HepG2 (cell line): ENCODE measurements around the gene CDC6. TPM values are rescaled to one million over a fixed set of nuclear protein-coding genes. Genes with fewer than 3 reads are reported as not detected.
A peak's percentile ranks its signal among the peaks of the same experiment; 100 is the strongest.

Experiments used
- ARID5B ChIP-seq: IDR thresholded peaks from 2 replicates; pipeline ENCODE4 v1.4.0; 2020; ENCODE audit warnings: mild to moderate bottlenecking, missing genetic modification reagents
- ARNTL ChIP-seq: sonication (generic); formaldehyde crosslinking; IDR thresholded peaks from 2 replicates; pipeline ENCODE4 v1.4.0; 2020; ENCODE audit warnings: mild to moderate bottlenecking, missing genetic modification reagents
- BRD4 ChIP-seq: sonication (generic); formaldehyde crosslinking; IDR thresholded peaks from 2 replicates; pipeline ENCODE4 v1.4.0; 2020; ENCODE audit warnings: missing genetic modification reagents
- GATA4 ChIP-seq: sonication (generic); IDR thresholded peaks from 2 replicates; pipeline ENCODE4 v1.6.1; 2016; ENCODE audit warnings: antibody characterized with exemption, low read depth, borderline replicate concordance
- JARID2 ChIP-seq: sonication (generic); formaldehyde crosslinking; IDR thresholded peaks from 2 replicates; pipeline ENCODE4 v1.8.1; 2023; ENCODE audit warnings: missing genetic modification reagents, inconsistent platforms; ENCODE audit not compliant: insufficient replicate concordance
- MLLT10 ChIP-seq: sonication (generic); formaldehyde crosslinking; IDR thresholded peaks from 2 replicates; pipeline ENCODE4 v1.4.0; 2020; ENCODE audit warnings: missing genetic modification reagents
- MXD3 ChIP-seq: IDR thresholded peaks from 2 replicates; pipeline ENCODE4 v1.6.1; 2016; ENCODE audit warnings: mild to moderate bottlenecking, missing biosample characterization, missing genetic modification reagents
- PBX2 ChIP-seq: IDR thresholded peaks from 2 replicates; pipeline ENCODE4 v1.6.1; 2016; ENCODE audit warnings: control low read depth
- PCBP1 ChIP-seq: fragments of 200-400 bp; formaldehyde crosslinking; IDR thresholded peaks from 2 replicates; pipeline ENCODE4 v1.6.1; 2017; ENCODE audit warnings: mild to moderate bottlenecking, low read depth, low read length, borderline replicate concordance
- RFX5 ChIP-seq: IDR thresholded peaks from 2 replicates; pipeline ENCODE4 v1.6.1; 2011; ENCODE audit warnings: low read depth, low read length, improper control_type of control experiment
- SSRP1 ChIP-seq: IDR thresholded peaks from 2 replicates; pipeline ENCODE4 v1.6.1; 2016; ENCODE audit warnings: control low read depth
- XBP1 ChIP-seq: sonication (generic); formaldehyde crosslinking; IDR thresholded peaks from 2 replicates; pipeline ENCODE4 v1.5.0; 2020; ENCODE audit warnings: missing genetic modification reagents
- XRCC5 ChIP-seq: fragments of 200-400 bp; formaldehyde crosslinking; optimal IDR thresholded peaks from 2 replicates; pipeline ENCODE3; 2017; ENCODE audit warnings: mild to moderate bottlenecking, low read length
- ZFP82 ChIP-seq: sonication (generic); formaldehyde crosslinking; IDR thresholded peaks from 2 replicates; pipeline ENCODE4 v1.5.1; 2020; ENCODE audit warnings: mild to moderate bottlenecking, missing genetic modification reagents, borderline replicate concordance
- ZNF138 ChIP-seq: sonication (generic); formaldehyde crosslinking; IDR thresholded peaks from 2 replicates; pipeline ENCODE4 v1.5.0; 2020; ENCODE audit warnings: mild to moderate bottlenecking, low read depth, missing genetic modification reagents
- ZNF207 ChIP-seq: fragments of 450-650 bp; IDR thresholded peaks from 2 replicates; pipeline ENCODE4 v1.6.1; 2016; ENCODE audit warnings: antibody characterized with exemption, borderline replicate concordance
- ZNF251 ChIP-seq: sonication (generic); formaldehyde crosslinking; IDR thresholded peaks from 2 replicates; pipeline ENCODE4 v1.9.0; 2021; ENCODE audit warnings: mild to moderate bottlenecking, missing genetic modification reagents
- ZNF256 ChIP-seq: sonication (generic); formaldehyde crosslinking; conservative IDR thresholded peaks from 2 replicates; pipeline ENCODE4 v1.4.0; 2020; ENCODE audit warnings: missing genetic modification reagents
- ZNF274 ChIP-seq: sonication (generic); formaldehyde crosslinking; IDR thresholded peaks from 2 replicates; pipeline ENCODE4 v1.5.1; 2020; ENCODE audit warnings: mild to moderate bottlenecking, missing genetic modification reagents
- ZNF558 ChIP-seq: sonication (generic); formaldehyde crosslinking; IDR thresholded peaks from 2 replicates; pipeline ENCODE4 v1.9.0; 2022; ENCODE audit warnings: mild to moderate bottlenecking, missing genetic modification reagents, borderline replicate concordance
- ZNF569 ChIP-seq: sonication (generic); formaldehyde crosslinking; IDR thresholded peaks from 2 replicates; pipeline ENCODE4 v1.5.0; 2020; ENCODE audit warnings: mild to moderate bottlenecking, missing genetic modification reagents, moderate library complexity, borderline replicate concordance
- ZSCAN22 ChIP-seq: sonication (generic); formaldehyde crosslinking; IDR thresholded peaks from 2 replicates; pipeline ENCODE4 v1.4.0; 2020; ENCODE audit warnings: mild to moderate bottlenecking, missing genetic modification reagents
- polyA plus RNA-seq, 8 experiments: library from polyadenylated mRNA; depleted of rRNA in 3 of 8; stranded (reverse) in 7 of 8; unstranded in 1 of 8; fragments of >200 nt; fragmentation: Illumina TruSeq in 4 of 8; extraction: Trizol in 4 of 8; gene quantifications; 2 replicates each; pipeline versions ENCODE4 v1.2.1 to v1.2.3, GENCODE V29; 2011 to 2016; ENCODE audit warnings: low read depth in 4 of 8, missing spikeins in 1 of 8, mixed read lengths in 1 of 8; ENCODE audit not compliant: insufficient read depth in 1 of 8
- total RNA-seq, 5 experiments: library from RNA; depleted of rRNA; stranded (reverse); fragments of >200 nt; fragmentation: Illumina TruSeq; extraction: Trizol; gene quantifications; 2 replicates each; pipeline ENCODE4 v1.2.3, GENCODE V29; 2016; ENCODE audit warnings: low read depth in 1 of 5
- TF ChIP-seq, protein P1 (sequence below): sonication (generic); formaldehyde crosslinking; IDR thresholded peaks from 2 replicates; pipeline ENCODE4 v1.4.0; 2020; ENCODE audit warnings: missing genetic modification reagents, low read depth, mild to moderate bottlenecking, borderline replicate concordance

CDC6 gene
- total and polyA plus RNA-seq, 2 of the 13 experiments (the other 11 are each of a cell fraction or from before 2014, with no cell fraction given), result 17.4 to 114 TPM

GRCh38 chr17:40340880-40341807, 53.5 kb downstream of the CDC6 start (continued):
- TF ChIP-seq JARID2 (CRISPR knock-in tag) (no peak), ARID5B (CRISPR knock-in tag) (peak; percentile 53; the same call in 1 of the 2 replicates), ZSCAN22 (CRISPR knock-in tag) (0 out of 2 replicates have a peak, but pooled peaks have one; percentile 64), MXD3 (CRISPR knock-in tag) (peak; percentile 55; the same call in 1 of the 2 replicates), BRD4 (CRISPR knock-in tag) (no peak), ARNTL (CRISPR knock-in tag) (peak; percentile 70; the same call in 1 of the 2 replicates), XBP1 (no peak), ZNF251 (CRISPR knock-in tag) (no peak), ZNF558 (CRISPR knock-in tag) (no peak), ZNF256 (CRISPR knock-in tag) (no peak), RFX5 (peak; percentile 28; the same call in 1 of the 2 replicates), ZNF138 (CRISPR knock-in tag) (no peak), MLLT10 (no peak), PBX2 (CRISPR knock-in tag) (no peak), SSRP1 (CRISPR knock-in tag) (no peak; the same call in 1 of the 2 replicates), ZFP82 (CRISPR knock-in tag) (no peak), PCBP1 (peak; percentile 54; the same call in 1 of the 2 replicates), GATA4 (no peak), ZNF274 (CRISPR knock-in tag) (peak; percentile 70; the same call in 1 of the 2 replicates), ZNF207 (no peak), ZNF569 (no peak), XRCC5 (peak; percentile 37)
- TF ChIP-seq, protein P1, sequence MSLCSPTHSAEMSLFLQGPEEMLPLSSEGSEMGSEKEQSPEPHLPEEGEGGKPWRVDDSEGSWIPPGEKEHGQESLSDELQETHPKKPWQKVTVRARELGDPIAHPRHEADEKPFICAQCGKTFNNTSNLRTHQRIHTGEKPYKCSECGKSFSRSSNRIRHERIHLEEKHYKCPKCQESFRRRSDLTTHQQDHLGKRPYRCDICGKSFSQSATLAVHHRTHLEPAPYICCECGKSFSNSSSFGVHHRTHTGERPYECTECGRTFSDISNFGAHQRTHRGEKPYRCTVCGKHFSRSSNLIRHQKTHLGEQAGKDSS (CRISPR knock-in tag), result peak; percentile 96
